ENCODE results near the gene ATG9B. TPM values are rescaled to one million over a fixed set of nuclear protein-coding genes. Genes with fewer than 3 reads are reported as not detected.

The ATG9B gene
- total and polyA plus RNA-seq, 2 of the 13 experiments (the other 11 are each of a cell fraction or from before 2014, with no cell fraction given) = 0.24 TPM; not detected in 1

GRCh38 chr7:151017953-151018420 is 6.3 kb downstream of the ATG9B start (continued):
- 0 out of 2 replicates have a peak, but pooled peaks have one; percentile 33 for TF ChIP-seq IRF9 (CRISPR knock-in tag; IDR thresholded peaks at IDR 0.05; ENCODE audit: borderline replicate concordance)
- TF ChIP-seq ZNF788 (CRISPR knock-in tag; IDR thresholded peaks at IDR 0.05; ENCODE audit: borderline replicate concordance) = no peak
- no peak for TF ChIP-seq HOXA9 (CRISPR knock-in tag; IDR thresholded peaks at IDR 0.05; ENCODE audit: borderline replicate concordance)
- no peak for TF ChIP-seq MXD4 (CRISPR knock-in tag; IDR thresholded peaks at IDR 0.05)
- TF ChIP-seq KAT7 (CRISPR knock-in tag; IDR thresholded peaks at IDR 0.05; ENCODE audit: borderline replicate concordance) = no peak
- no peak for TF ChIP-seq TFAP4 (IDR thresholded peaks at IDR 0.05; ENCODE audit: borderline replicate concordance, low read depth)
- no peak for TF ChIP-seq ZNF441 (CRISPR knock-in tag; IDR thresholded peaks at IDR 0.05; ENCODE audit: borderline replicate concordance)
- no peak for TF ChIP-seq ZNF382 (CRISPR knock-in tag; IDR thresholded peaks at IDR 0.05; ENCODE audit: borderline replicate concordance)
- no peak for TF ChIP-seq ZNF20 (CRISPR knock-in tag; IDR thresholded peaks at IDR 0.05)
- no peak for TF ChIP-seq ZNF121 (CRISPR knock-in tag; IDR thresholded peaks at IDR 0.05)
- no peak for TF ChIP-seq ZC3H4 (CRISPR knock-in tag; IDR thresholded peaks at IDR 0.05; ENCODE audit: borderline replicate concordance)
- TF ChIP-seq TSC22D2 (CRISPR knock-in tag; IDR thresholded peaks at IDR 0.05; ENCODE audit: borderline replicate concordance) = no peak
- TF ChIP-seq ZNF839 (CRISPR knock-in tag; IDR thresholded peaks at IDR 0.05; ENCODE audit: borderline replicate concordance) = no peak
- no peak for TF ChIP-seq ZNF143 (CRISPR knock-in tag; IDR thresholded peaks at IDR 0.05)
- TF ChIP-seq E2F5 (CRISPR knock-in tag; conservative IDR thresholded peaks at IDR 0.05) = no peak
- TF ChIP-seq CERS6 (CRISPR knock-in tag; IDR thresholded peaks at IDR 0.05) = no peak
- TF ChIP-seq ZKSCAN1 (IDR thresholded peaks at IDR 0.05; ENCODE audit: low read length) = no peak
- no peak for TF ChIP-seq SUZ12 (IDR thresholded peaks at IDR 0.05; ENCODE audit: low read depth, low read length)
- TF ChIP-seq TRIM22 (IDR thresholded peaks at IDR 0.05) = no peak
- no peak for TF ChIP-seq HES4 (CRISPR knock-in tag; IDR thresholded peaks at IDR 0.05; ENCODE audit: borderline replicate concordance)
- TF ChIP-seq PTBP1 (IDR thresholded peaks at IDR 0.05; ENCODE audit: low read depth, low read length, poor library complexity, severe bottlenecking) = peak; percentile 66
- TF ChIP-seq DZIP1 (CRISPR knock-in tag; IDR thresholded peaks at IDR 0.05) = no peak
- TF ChIP-seq ZNF83 (CRISPR knock-in tag; IDR thresholded peaks at IDR 0.05; ENCODE audit: borderline replicate concordance) = no peak
- TF ChIP-seq SMC3 (IDR thresholded peaks at IDR 0.05; ENCODE audit: low read length) = peak; percentile 40; the same call in 1 of the 2 replicates
